Left kidney (tissue), 2 donors: ENCODE measurements around the gene CCNA2. TPM values are rescaled to one million over a fixed set of nuclear protein-coding genes. Genes with fewer than 3 reads are reported as not detected.

Experiments
- DNase-seq: peaks from one replicate; pipeline ENCODE4 v3.0.0-alpha.2; 2013
- polyA plus RNA-seq: library from polyadenylated mRNA; unstranded; fragments of 120-200 nt; gene quantifications from one replicate; pipeline ENCODE4 v1.2.1, GENCODE V29; 2013; ENCODE audit not compliant: insufficient read length

Gene CCNA2
- polyA plus RNA-seq, 1 donor: 49.8 TPM

- no peak for DNase-seq
Observed at GRCh38 chr4:121814756-121815155, 8.9 kb downstream of the CCNA2 start.

DNA sequence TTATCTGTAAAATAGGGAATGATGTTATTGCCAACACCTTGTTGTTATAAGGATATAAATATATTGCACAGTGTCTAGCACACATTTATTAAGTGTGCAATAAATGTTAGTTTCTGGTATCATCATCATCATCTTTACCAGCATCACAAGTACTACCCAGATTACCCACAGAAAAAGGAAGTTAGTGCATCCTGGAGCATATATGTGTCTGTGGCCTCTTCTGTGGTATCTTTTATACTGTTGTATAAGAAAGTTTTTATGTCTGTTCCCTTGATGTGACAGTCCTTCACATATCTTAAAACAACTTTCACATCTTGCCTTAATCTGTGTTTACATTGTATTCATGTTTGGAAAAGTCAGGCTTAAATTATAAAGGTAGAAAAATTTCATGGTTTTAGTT lies 12.6 kb downstream of the CCNA2 start:
- no peak for DNase-seq

GRCh38 chr4:121806411-121806810 lies 17.3 kb downstream of the CCNA2 start:
- DNase-seq: no peak

- DNase-seq: no peak
Observed at GRCh38 chr4:121801715-121802075, 22.0 kb downstream of the CCNA2 start.

- DNase-seq: peak; percentile 96
Observed at GRCh38 chr4:121800961-121801714, 22.5 kb downstream of the CCNA2 start, which contains the start of gene EXOSC9. Gene EXOSC9 (plus strand): TSS chr4:121801323. CDS start chr4:121801425, 102 bp downstream.

DNA sequence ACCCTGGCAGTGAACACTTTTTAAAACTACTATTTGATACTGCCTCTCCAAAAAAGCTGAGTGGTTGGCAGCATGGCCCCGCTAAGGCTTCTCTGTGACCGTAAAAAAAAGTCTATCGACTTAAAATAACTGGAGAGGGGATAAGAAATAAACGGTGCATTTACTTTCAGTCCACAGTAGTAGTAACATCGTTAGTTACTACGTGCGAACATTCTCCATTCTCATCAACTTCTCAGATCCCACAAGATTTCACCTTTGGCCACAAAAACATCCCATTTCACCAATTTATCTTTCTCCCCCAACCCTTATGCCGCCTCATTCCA lies 23.1 kb downstream of the CCNA2 start:
- DNase-seq: no peak

GRCh38 chr4:121799867-121800501 lies 23.7 kb downstream of the CCNA2 start:
- no peak for DNase-seq

DNA sequence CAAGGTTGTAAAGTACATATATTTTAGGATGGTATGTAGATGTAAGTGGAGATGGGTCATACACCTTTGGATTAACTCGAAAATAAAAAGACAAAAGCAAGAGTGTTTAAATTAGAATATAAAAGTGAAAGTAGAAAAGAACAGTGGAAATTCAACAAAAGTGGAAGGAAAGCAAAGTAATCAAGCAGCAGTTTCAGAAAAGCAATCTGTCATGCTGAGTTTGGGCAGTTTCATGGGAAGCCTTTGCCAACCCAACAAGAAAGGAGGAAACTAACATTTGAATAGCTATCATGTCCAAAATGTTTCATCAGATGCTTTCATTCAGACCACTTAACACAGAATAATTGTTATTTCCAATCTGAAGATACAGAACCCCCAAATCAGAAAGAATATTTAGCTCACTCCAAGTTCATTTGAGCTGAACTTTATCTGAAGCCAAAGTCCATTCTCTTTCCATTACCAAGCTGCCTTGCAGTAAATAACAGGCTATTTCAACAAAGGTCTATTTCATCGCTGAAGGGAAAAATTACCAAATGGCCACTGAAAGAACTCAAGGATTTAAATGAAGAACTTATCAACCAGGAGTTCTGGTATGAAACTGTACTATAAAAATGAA lies 24.4 kb downstream of the CCNA2 start:
- no peak for DNase-seq

DNA sequence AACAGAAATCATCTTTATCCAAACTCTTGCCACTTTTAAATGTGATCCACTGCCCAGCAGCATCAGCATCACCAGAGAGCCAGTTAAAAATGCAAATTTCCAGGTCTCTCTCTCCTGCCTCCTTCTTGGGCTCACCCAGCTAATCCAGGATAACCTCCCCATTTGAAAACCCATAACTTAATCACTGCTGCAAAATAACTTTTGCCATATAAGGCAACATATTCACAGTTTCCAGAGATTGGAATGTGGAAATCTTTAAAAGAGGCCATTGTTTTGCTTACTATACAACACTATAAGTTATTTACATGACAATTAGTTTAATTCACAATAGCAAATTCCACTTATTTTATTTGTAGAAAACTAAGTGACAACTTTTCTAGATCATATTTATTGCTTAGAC lies 27.4 kb downstream of the CCNA2 start:
- DNase-seq: no peak

GRCh38 chr4:121794505-121795188 lies 29.0 kb downstream of the CCNA2 start:
- no peak for DNase-seq

DNA sequence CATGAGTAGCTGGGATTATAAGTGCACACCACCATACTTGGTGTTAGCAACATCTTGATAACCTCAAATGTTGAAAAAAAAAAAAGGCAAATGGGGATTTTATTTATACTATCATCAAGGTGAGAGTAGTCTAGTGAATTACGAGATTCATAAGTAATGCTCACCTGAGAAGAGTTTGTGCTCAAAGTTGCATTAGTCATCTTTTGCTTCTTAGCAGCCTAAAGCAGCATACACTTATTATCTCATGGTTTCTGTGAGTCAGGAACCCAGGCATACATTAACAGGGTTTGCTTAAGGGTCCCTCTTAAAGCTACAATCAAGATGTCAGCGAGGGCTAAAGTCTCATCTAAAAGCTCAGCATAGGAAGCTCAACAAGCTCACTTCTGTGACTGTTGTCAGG lies 30.7 kb downstream of the CCNA2 start:
- no peak for DNase-seq

DNA sequence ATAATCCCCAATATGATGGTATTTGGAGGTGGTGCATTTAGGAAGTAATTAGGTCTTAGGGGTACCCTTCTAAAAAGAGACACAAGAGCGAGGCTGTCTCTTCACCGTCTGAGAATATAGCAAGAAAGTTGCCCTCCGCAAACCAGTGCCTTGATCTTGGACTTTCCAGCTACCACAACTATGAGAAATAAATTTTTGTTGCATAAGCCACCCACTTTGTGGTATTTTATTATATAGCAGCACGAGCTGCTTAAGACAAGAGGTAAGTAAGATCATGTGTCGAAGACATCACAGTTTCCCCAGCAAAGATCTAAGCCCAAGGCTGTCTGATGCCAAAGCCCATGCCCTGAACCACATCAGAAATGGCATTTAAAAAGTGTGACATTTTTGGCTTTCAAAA lies 32.2 kb downstream of the CCNA2 start:
- DNase-seq: no peak

- no peak for DNase-seq
Observed at GRCh38 chr4:121790976-121791375, 32.7 kb downstream of the CCNA2 start.

DNA sequence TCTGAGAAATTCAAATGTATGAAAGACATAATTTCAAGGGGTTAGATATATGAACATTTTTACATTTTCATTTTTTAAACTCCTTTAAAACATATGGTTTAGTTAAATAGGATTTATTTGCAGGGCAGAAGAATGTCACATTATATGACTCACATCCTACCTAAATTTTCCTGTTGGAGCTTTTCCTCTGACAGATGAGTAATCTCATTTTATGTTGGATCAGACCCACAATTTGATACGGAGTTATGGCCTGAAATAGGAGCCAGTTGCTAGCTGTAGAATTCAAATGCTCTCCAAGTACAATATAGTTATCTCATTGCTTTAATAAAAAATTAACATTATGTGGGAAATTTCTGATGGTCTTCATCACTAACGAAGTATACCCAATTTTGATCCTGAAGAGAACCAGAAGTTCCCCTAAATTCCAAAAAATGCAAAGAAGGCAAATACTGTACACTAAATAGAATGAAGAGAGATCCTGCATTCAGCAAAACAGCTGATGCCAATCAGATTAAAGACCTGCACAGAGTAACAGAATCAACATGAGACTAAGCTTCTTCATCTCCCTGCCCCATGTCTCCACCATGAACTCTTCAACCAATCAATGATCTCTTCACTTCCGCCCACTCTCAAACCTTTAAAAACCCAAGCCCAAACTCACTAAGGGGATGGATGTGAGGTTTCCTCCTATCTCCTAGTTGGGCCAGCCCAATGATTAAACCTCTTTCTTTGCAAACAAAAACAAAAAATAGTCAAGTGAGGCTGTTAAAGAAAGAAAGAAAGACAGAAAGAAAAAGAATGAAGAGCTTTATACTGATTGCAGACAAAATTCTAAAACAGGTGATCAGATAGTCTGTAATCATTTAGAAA lies 33.5 kb downstream of the CCNA2 start:
- no peak for DNase-seq

DNA sequence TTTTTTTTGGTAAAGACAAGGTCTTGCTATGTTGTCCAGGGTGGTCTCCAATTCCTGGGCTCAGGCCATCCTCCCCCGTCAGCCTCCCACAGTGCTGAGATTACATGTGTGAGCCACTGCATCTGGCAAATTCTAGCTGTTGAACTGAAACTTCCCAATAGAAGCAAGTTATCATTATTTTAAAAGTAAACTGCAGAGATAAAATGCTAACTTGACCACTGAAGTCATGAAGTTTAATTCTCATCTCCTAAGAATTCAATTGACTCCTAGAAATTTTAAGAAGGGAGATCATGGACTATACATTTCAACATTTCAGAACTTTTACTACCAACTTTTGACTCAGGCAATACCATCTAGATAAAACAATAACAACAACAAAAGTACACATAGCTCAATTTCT lies 34.2 kb downstream of the CCNA2 start:
- no peak for DNase-seq

DNA sequence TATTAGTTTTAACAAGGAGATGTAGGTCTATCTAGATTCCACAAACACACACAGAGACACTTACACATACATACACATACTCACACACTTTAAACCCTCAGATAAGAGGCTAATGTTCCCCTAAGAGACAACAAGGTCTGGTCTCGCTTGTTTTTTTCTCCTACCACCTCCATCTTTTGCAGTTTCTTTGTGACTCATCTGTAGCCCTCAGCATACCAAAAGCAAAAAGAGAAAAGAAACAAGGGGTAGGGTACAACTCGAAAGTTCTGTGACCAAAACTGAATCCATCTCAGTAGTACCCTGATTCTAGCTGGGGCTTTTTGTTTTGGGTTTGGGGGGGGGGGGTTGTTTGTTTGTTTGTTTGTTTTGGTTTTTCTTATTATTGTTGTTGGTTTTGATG lies 34.8 kb downstream of the CCNA2 start:
- no peak for DNase-seq

DNA sequence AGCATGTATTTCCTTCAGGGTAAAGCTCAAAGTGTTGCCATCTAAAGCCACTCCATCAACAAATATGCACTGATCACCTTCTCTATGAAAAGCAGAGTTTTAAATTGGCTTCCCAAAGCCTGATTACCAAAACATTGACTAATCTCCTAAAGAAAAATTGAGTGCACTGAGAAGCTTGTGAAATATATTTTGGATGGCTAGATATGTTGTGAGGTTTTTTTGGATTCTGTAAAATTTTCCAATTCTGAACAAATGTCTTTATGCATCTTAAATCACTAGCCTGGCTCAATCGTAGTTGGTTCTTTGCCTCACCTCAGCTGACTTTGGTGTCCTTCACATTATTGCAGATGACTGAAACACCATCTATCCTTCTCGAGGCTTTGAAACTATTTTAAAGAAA lies 37.5 kb downstream of the CCNA2 start:
- no peak for DNase-seq

DNA sequence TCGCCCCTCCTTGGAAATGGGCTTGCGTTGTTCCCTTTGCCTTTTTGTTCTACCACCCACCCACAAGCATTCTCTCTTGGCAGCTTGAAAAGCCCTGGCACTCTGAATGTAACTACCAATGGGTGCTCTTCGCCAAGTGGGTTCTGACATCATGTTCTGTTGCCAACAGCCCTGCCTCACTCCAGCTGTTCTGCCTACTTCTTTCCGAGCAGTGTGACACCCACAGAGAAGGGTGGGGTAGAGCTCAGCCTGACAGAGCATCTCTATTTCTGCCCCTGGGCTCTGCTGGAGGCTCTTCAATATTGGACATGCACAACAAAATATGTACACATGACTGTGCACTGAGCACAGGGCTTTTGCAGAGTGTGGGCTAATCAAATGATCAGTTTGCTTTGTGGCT lies 38.2 kb downstream of the CCNA2 start:
- no peak for DNase-seq

DNA sequence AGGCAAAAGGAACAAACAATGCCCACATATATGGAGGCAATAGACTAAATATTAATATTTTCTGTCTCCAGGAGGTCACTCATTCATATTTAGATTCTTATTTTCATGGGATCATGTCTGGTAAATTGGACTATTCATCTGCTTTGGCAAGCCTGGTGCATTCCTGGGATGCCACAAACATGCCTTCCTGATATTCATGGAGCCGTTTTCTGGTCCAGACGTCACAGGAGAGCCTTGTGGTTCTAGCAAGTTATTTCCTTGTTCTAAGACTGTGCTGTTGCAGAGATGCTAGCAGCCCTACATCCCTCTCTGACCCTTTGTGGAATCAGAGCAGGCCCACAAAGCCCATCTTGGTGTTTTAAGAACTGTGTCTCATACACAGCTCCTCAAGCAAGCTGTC lies 38.7 kb downstream of the CCNA2 start:
- no peak for DNase-seq

- DNase-seq: no peak
Observed at GRCh38 chr4:121784401-121784800, 39.3 kb downstream of the CCNA2 start.

GRCh38 chr4:121783210-121783609 lies 40.5 kb downstream of the CCNA2 start:
- no peak for DNase-seq

DNA sequence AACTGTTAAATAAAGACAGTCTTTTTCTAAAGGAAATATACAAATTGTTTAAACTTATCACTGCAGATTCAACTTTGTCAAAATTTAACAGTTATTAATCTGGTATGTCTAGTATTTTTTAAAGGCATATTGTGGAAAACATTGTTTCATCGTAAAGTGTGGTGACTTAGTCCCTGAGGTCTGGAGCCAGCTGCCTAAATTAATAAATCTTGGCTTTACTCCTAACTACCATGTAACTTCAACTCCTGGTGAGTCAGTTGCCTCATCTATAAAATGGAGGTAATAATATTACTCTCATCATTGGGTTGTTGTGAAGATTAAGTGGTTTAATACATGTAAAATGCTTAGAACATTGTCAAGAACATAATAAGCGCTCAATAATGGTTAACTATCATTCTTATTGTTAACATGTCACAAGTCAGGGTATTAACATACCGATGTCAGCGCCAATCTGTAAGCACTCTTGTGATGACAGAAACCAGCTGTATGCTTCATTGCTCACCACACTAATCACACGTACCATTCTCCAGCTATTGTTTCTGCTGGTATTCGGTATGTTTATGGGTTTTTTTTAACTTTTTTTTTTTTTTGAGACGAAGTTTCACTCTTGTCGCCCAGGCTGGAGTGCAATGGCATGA lies 44.6 kb downstream of the CCNA2 start:
- no peak for DNase-seq
